ENCODE results near the gene SERP1. TPM values are rescaled to one million over a fixed set of nuclear protein-coding genes. Genes with fewer than 3 reads are reported as not detected.
A peak's percentile ranks its signal among the peaks of the same experiment; 100 is the strongest.

The SERP1 gene
- total and polyA plus RNA-seq, 10 donors, result 64.0 to 441 (median 101) TPM

GRCh38 chr3:150531775-150532174, 14.5 kb downstream of the SERP1 start:
- Histone ChIP-seq H3K9me3 (no peaks in the 10 kb centered on the region), H3K4me1 (peaks cover 0 to 6% (median 0%) of the 10 kb centered on the region in 6 donors), H3K27me3 (replicated peaks in 1 of 7) (no peaks in the 10 kb centered on the region), H3K4me3 (no peak overlapping the region), H3K27ac (no peak overlapping the region), H3K36me3 (no peaks in the 10 kb centered on the region)
- intact Hi-C loops (cut with DNase I; ENCODE audit: low total_unique reads), result no loop called here
- TF ChIP-seq, protein P1, sequence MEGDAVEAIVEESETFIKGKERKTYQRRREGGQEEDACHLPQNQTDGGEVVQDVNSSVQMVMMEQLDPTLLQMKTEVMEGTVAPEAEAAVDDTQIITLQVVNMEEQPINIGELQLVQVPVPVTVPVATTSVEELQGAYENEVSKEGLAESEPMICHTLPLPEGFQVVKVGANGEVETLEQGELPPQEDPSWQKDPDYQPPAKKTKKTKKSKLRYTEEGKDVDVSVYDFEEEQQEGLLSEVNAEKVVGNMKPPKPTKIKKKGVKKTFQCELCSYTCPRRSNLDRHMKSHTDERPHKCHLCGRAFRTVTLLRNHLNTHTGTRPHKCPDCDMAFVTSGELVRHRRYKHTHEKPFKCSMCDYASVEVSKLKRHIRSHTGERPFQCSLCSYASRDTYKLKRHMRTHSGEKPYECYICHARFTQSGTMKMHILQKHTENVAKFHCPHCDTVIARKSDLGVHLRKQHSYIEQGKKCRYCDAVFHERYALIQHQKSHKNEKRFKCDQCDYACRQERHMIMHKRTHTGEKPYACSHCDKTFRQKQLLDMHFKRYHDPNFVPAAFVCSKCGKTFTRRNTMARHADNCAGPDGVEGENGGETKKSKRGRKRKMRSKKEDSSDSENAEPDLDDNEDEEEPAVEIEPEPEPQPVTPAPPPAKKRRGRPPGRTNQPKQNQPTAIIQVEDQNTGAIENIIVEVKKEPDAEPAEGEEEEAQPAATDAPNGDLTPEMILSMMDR (IDR thresholded peaks at IDR 0.05 in 8 of 11, conservative IDR thresholded peaks at IDR 0.05 in 3 of 11), result no peak
- no peak for TF ChIP-seq POLR2A (IDR thresholded peaks at IDR 0.05)
- TF ChIP-seq POLR2AphosphoS5 (IDR thresholded peaks at IDR 0.05), result no peak
- no peak for DNase-seq

GRCh38 chr3:150528354-150528797, 17.9 kb downstream of the SERP1 start:
- no peak overlapping the region for H3K27ac ChIP-seq
- DNase-seq, result no peak
- H3K36me3 ChIP-seq, result no peaks in the 10 kb centered on the region
- TF ChIP-seq POLR2A (IDR thresholded peaks at IDR 0.05), result no peak
- TF ChIP-seq, protein P1 (IDR thresholded peaks at IDR 0.05 in 8 of 11, conservative IDR thresholded peaks at IDR 0.05 in 3 of 11), result peak in 8 of 11 experiments; percentile 25 to 55 (median 42)
- no peak for TF ChIP-seq POLR2AphosphoS5 (IDR thresholded peaks at IDR 0.05)
- peaks cover 0 to 6% (median 0%) of the 10 kb centered on the region in 6 donors for H3K4me1 ChIP-seq
- no peak overlapping the region for H3K4me3 ChIP-seq
- no peaks in the 10 kb centered on the region for H3K9me3 ChIP-seq
- no peaks in the 10 kb centered on the region for H3K27me3 ChIP-seq (replicated peaks in 1 of 7)
- intact Hi-C loops (cut with DNase I; ENCODE audit: low total_unique reads), result no loop called here
- WGBS, 5 donors, result 14 to 26% (median 23%) methylated on average over 2 of the region's 2 CpGs

DNA sequence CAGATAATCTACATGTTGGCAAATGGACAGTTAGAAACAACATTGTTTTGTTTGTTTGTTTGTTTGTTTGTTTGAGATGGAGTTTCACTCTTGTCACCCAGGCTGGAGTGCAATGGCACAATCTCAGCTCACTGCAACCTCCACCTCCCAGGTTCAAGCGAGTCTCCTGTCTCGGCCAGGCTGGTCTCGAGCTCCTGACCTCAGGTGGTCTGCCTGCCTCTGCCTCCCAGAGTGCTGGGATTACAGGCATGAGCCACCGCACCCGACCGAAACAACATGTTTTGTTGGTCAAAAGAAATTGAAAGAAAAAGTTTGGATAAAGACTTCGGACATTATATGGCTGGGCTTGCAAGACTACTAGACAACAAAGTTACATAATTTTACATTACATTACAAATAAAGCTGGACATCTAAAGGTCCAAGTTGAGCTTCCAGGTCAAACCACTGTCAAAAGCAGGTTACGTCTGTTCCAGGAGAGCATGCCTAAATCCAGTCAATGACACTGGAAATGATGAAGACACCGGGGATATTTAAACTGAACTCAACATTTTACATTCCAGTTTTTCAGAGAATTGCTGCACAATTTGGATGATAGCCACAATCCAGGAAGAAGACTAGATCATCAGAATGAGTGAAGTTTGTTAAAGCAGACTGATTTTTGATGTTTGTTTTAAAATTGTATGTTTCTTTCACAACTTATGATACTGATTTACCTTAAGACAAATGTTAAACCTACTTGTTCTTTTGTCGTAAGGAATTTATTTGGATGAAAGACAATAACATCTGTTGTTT, 18.6 kb downstream of the SERP1 start:
- 65 to 76% (median 72%) methylated on average over 10 of the region's 10 CpGs for WGBS, 5 donors
- Histone ChIP-seq H3K27me3 (replicated peaks in 1 of 7) (no peaks in the 10 kb centered on the region), H3K4me1 (peaks cover 0 to 6% (median 0%) of the 10 kb centered on the region in 6 donors), H3K36me3 (no peaks in the 10 kb centered on the region), H3K9me3 (no peaks in the 10 kb centered on the region), H3K4me3 (no peak overlapping the region), H3K27ac (no peak overlapping the region)
- intact Hi-C loops (cut with DNase I; ENCODE audit: low total_unique reads), result no loop called here
- TF ChIP-seq, protein P1 (IDR thresholded peaks at IDR 0.05 in 8 of 11, conservative IDR thresholded peaks at IDR 0.05 in 3 of 11), result no peak
- TF ChIP-seq POLR2A (IDR thresholded peaks at IDR 0.05) (no peak), POLR2AphosphoS5 (IDR thresholded peaks at IDR 0.05) (no peak)
- DNase-seq, result no peak

GRCh38 chr3:150523538-150523937, 22.8 kb downstream of the SERP1 start:
- Histone ChIP-seq H3K4me3 (no peak overlapping the region), H3K36me3 (no peaks in the 10 kb centered on the region), H3K27me3 (replicated peaks in 1 of 7) (no peaks in the 10 kb centered on the region), H3K4me1 (peaks cover 0 to 6% (median 0%) of the 10 kb centered on the region in 6 donors), H3K9me3 (no peaks in the 10 kb centered on the region), H3K27ac (no peak overlapping the region)
- no peak for TF ChIP-seq POLR2AphosphoS5 (IDR thresholded peaks at IDR 0.05)
- TF ChIP-seq, protein P1 (IDR thresholded peaks at IDR 0.05 in 8 of 11, conservative IDR thresholded peaks at IDR 0.05 in 3 of 11), result no peak
- no peak for TF ChIP-seq POLR2A (IDR thresholded peaks at IDR 0.05)
- intact Hi-C loops (cut with DNase I; ENCODE audit: low total_unique reads), result no loop called here
- DNase-seq, result no peak
- 79 to 93% (median 83%) methylated on average over 2 of the region's 2 CpGs for WGBS, 5 donors
